Hypothalamus (tissue), 51 donors: ENCODE results near the gene GGT5.

Source experiments
- DNase-seq, 51 donors: peaks; one replicate each; lab custom pipeline; 2025; lab: John Stamatoyannopoulos, UW

Gene GGT5

GRCh38 chr22:24171822-24172221 is 73.1 kb downstream of the GGT5 start:
- DNase-seq: no peak

DNA sequence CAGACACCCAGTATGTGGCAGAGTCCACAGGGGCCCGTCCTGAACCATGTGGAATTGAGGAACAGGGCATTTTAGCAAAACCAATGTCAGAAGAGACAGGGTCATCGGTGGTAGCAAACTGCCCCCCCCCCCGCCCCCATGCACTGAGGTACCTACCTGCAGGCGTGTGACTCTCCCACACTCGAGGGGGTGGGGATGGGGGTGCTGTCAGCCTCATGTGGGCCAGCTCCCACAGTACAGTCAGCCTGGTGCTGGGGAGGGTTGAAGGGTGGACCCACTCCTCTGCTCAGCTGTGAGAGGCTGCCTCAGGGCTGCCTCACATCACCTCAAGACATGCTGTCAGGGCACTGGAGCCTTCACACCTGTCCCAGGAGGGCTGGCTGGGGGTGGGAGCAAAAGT is 74.2 kb downstream of the GGT5 start:
- no peak for DNase-seq

- DNase-seq: peak in 16 of 51 donors; percentile 1 to 58 (median 28)
Measured at GRCh38 chr22:24170188-24170587, 74.7 kb downstream of the GGT5 start.
